Gastroesophageal sphincter (tissue), 3 donors: ENCODE results near the gene HYOU1.

ENCODE experiments used
- POLR2A ChIP-seq, 2 donors: fragments of 450-650 bp; IDR thresholded peaks; one replicate each; pipeline ENCODE4 v1.6.1; 2017; ENCODE audit warnings: antibody characterized with exemption in 2 of 2, mild to moderate bottlenecking in 2 of 2, moderate library complexity in 1 of 2
- TF ChIP-seq, protein P1 (sequence below), 4 experiments: fragments of 200-600 bp in 2 of 4; fragments of 450-650 bp in 2 of 4; sonication (generic) in 1 of 4; IDR thresholded peaks; one replicate each; pipeline ENCODE4 v1.5.1; 2017 to 2019; ENCODE audit warnings: antibody characterized with exemption in 4 of 4, mild to moderate bottlenecking in 2 of 4, moderate library complexity in 2 of 4

DNA sequence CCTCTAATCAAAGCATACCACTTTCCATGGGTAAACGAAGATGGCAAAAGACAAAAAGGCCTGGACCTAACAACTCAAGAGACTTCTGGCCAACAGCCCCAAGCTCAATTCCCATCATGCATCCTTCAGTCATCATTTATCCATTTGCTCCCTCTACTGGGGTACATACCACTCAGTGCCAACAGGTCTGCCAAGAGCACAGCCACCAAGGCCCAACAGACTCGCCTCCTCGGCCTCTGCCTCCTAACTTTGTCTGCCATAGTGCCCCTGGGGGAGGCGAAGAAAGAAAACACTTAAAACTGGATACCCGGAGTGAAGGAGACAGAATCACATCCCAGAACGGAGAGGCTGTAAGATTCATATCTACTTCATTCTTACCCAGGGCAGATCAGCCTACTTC is 1.1 kb downstream of the HYOU1 start:
- TF ChIP-seq, protein P1, sequence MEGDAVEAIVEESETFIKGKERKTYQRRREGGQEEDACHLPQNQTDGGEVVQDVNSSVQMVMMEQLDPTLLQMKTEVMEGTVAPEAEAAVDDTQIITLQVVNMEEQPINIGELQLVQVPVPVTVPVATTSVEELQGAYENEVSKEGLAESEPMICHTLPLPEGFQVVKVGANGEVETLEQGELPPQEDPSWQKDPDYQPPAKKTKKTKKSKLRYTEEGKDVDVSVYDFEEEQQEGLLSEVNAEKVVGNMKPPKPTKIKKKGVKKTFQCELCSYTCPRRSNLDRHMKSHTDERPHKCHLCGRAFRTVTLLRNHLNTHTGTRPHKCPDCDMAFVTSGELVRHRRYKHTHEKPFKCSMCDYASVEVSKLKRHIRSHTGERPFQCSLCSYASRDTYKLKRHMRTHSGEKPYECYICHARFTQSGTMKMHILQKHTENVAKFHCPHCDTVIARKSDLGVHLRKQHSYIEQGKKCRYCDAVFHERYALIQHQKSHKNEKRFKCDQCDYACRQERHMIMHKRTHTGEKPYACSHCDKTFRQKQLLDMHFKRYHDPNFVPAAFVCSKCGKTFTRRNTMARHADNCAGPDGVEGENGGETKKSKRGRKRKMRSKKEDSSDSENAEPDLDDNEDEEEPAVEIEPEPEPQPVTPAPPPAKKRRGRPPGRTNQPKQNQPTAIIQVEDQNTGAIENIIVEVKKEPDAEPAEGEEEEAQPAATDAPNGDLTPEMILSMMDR (IDR thresholded peaks at IDR 0.05): no peak
- TF ChIP-seq POLR2A (IDR thresholded peaks at IDR 0.05): no peak
